Nephron (organoid): ENCODE measurements around the gene ARL13B.
"Not testable (repeated sequence)": the region's sequence is repeated elsewhere in the genome, so short reads cannot be mapped to it uniquely, and the experiment has no call there.

Experiments used
- H3K27ac Mint-ChIP-seq, 3 experiments: 2 replicates each; pipeline ENCODE4 v1.8.0; 2020; ENCODE audit warnings: mixed read lengths in 3 of 3, mild to moderate bottlenecking in 2 of 3, moderate library complexity in 1 of 3
- H3K27me3 Mint-ChIP-seq: 2 replicates; pipeline ENCODE4 v1.8.0; 2021; ENCODE audit warnings: low read depth, mild to moderate bottlenecking, moderate library complexity, mixed read lengths
- H3K36me3 Mint-ChIP-seq: 2 replicates; pipeline ENCODE4 v1.8.0; 2020; ENCODE audit warnings: low read depth, mixed read lengths
- H3K4me1 Mint-ChIP-seq: 2 replicates; pipeline ENCODE4 v1.8.0; 2020; ENCODE audit warnings: mixed read lengths
- H3K4me3 Mint-ChIP-seq, 3 experiments: 2 replicates each; pipeline ENCODE4 v1.8.0; 2020; ENCODE audit warnings: mild to moderate bottlenecking in 3 of 3, mixed read lengths in 3 of 3, moderate library complexity in 2 of 3
- H3K9me3 Mint-ChIP-seq: 2 replicates; pipeline ENCODE4 v1.8.0; 2020; ENCODE audit warnings: mixed read lengths
- TF ChIP-seq, protein P1 (sequence below), 3 experiments: fragments of 200-600 bp; sonication (generic); IDR thresholded peaks; one replicate each; pipeline ENCODE4 v1.5.0; 2021; ENCODE audit warnings: antibody characterized with exemption in 3 of 3; ENCODE audit not compliant: unreplicated experiment in 3 of 3

ARL13B gene

DNA sequence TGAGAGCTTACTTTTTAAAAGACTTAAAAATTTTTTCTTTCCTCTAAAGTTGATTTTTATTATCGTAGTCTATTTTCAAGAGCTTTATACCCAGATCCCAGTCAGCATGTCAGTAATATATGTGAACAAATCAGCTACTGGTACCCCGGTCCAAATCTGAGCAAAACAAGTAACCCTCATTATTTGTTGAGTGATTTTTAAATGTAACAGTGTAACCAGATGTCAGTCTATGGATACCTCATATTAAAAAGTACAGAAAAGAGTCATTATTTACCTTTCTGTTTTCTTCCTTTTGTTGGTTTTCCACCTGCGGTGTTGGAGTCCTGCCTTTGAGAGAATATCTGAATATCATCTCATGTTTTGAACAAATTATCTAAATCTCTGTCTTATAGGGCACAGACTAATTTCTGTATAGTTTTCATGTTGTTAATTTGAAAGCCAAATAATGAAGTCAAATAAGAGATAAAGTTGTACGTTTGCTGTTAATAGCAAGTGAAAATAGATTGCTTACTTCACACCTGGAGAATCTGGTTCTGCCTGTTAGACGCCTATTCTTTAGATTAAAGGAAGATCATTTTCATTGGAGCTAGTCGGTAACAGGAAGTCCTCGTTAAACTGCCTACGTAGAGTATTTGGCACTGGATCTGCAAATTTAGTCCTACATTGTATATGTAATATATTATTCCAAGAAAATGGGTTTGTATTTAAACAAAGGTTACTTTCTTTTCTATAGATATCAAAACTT lies 48.3 kb downstream of the ARL13B start, which contains the start of gene STX19:
Gene STX19, minus strand, starts transcription at position 505 of the 745 bp plus-strand sequence. CDS start 13,328 bp downstream, outside the sequence.
- TF ChIP-seq, protein P1, sequence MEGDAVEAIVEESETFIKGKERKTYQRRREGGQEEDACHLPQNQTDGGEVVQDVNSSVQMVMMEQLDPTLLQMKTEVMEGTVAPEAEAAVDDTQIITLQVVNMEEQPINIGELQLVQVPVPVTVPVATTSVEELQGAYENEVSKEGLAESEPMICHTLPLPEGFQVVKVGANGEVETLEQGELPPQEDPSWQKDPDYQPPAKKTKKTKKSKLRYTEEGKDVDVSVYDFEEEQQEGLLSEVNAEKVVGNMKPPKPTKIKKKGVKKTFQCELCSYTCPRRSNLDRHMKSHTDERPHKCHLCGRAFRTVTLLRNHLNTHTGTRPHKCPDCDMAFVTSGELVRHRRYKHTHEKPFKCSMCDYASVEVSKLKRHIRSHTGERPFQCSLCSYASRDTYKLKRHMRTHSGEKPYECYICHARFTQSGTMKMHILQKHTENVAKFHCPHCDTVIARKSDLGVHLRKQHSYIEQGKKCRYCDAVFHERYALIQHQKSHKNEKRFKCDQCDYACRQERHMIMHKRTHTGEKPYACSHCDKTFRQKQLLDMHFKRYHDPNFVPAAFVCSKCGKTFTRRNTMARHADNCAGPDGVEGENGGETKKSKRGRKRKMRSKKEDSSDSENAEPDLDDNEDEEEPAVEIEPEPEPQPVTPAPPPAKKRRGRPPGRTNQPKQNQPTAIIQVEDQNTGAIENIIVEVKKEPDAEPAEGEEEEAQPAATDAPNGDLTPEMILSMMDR (IDR thresholded peaks at IDR 0.05; ENCODE audit: unreplicated experiment in 3 of 3): no peak
- no peak within 1 kb of the TSS for H3K27ac Mint-ChIP-seq
- no peaks in the 10 kb centered on the region for H3K9me3 Mint-ChIP-seq
- H3K4me1 Mint-ChIP-seq: no peaks in the 10 kb centered on the region
- H3K4me3 Mint-ChIP-seq: no peak within 1 kb of the TSS
- no peaks in the 10 kb centered on the region for H3K27me3 Mint-ChIP-seq
- H3K36me3 Mint-ChIP-seq: peaks cover 13% of the 10 kb centered on the region

DNA sequence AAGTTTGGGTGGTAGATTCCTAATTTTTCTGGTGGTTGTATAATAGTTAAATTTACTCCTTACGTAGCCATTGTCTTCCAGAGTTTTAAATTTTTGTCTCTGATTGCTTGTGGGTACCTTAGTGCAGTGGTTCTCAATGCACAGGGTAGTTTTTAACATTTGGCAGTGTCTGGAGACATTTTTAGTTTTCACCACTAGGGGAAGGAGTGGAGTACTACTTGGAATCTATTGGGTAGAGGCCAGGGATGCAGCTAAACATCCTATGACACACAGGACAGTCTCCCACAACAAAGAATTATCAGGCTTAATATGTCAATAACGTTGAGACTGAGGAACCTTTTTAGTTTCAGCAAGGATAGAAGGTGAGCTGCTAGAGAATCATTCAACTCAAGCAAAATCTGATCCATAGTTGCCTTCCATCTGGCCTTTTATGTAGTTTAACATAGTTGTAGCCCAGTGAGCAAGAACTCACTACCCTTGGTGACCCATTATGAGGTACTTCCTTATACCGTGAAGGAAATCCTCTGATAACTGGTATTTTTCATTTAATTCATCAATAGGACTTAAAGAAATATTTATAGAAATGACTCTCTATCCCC lies 57.1 kb downstream of the ARL13B start:
- H3K4me1 Mint-ChIP-seq: no peaks in the 10 kb centered on the region
- H3K36me3 Mint-ChIP-seq: peaks cover 37% of the 10 kb centered on the region
- no peak overlapping the region for H3K27ac Mint-ChIP-seq
- no peaks in the 10 kb centered on the region for H3K27me3 Mint-ChIP-seq
- H3K9me3 Mint-ChIP-seq: no peaks in the 10 kb centered on the region
- TF ChIP-seq, protein P1 (IDR thresholded peaks at IDR 0.05; ENCODE audit: unreplicated experiment in 3 of 3): peak in 2 of 3 experiments; percentile 26 to 37
- no peak overlapping the region for H3K4me3 Mint-ChIP-seq

DNA sequence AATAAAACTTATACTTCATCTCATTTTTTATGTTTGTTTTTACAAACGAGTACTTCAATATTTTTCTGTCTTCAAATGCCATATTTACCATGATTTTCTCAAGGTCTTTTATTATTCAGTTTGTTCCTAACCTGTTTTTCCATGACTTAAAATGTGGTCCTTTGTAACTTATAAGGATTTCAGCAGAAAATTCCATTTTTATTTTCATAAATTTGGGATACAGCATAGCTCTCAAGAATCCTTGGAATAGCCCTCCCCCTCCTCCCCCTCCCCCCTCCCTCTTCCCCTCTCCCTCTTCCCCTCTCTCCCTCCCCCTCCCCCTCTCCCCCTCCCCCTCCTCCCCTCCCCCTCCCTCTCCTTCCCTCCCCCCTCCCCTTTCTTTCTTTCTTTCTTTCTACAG lies 63.3 kb downstream of the ARL13B start:
- Mint-ChIP-seq H3K36me3 (peaks cover 61% of the 10 kb centered on the region), H3K27ac (no peak overlapping the region), H3K9me3 (peaks cover 9% of the 10 kb centered on the region), H3K4me1 (no peaks in the 10 kb centered on the region), H3K4me3 (no peak overlapping the region), H3K27me3 (no peaks in the 10 kb centered on the region)
- TF ChIP-seq, protein P1 (IDR thresholded peaks at IDR 0.05; ENCODE audit: unreplicated experiment in 3 of 3): no peak

DNA sequence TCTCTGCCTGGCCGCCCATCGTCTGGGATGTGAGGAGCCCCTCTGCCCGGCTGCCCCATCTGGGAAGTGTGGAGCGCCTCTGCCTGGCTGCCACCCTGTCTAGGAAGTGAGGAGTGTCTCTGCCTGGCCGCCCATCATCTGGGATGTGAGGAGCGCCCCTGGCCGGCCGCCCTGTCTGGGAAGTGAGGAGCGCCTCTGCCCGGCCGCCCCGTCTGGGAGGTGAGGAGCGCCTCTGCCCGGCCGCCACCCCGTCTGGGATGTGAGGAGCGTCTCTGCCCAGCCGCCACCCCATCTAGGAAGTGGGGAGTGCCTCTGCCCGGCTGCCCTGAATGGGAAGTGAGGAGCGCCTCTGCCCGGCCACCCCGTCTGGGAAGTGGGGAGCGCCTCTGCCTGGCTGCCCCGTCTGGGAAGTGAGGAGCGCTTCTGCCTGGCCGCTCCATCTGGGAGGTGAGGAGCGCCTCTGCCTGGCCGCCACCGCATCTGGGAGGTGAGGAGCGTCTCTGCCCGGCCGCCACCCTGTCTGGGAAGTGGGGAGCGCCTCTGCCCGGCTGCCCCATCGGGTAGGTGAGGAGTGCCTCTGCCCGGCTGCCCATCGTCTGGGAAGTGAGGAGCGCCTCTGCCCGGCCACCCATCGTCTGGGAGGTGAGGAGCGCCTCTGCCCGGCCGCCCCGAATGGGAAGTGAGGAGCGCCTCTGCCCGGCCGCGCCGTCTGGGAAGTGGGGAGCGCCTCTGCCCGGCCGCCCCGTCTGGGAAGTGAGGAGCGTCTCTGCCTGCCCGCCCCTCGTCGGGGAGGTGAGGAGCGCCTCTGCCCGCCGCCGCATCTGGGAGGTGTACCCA lies 64.4 kb downstream of the ARL13B start:
- not testable (repeated sequence) for H3K4me3 Mint-ChIP-seq, H3K27me3 Mint-ChIP-seq, H3K4me1 Mint-ChIP-seq, H3K9me3 Mint-ChIP-seq, H3K27ac Mint-ChIP-seq
- peaks cover 61% of the 10 kb centered on the region for H3K36me3 Mint-ChIP-seq

DNA sequence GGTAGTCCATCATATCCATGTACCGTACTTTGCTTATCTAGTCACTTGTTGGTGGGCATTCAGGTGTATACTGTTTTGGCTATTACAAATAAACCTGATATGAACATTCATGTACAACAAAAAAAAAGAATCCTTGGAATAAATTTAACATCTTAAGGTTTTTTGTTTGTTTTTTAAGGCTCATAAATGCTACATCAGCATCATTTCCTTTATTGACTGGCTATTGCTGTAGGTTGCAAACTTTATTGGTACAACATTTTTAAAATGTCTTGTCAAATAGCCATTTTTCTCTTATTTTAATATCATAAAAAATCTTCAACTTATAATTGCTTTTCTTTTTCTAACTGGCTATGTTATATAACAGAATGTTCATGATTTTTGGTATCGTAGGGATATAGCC lies 66.6 kb downstream of the ARL13B start:
- peaks cover 9% of the 10 kb centered on the region for H3K9me3 Mint-ChIP-seq
- H3K4me3 Mint-ChIP-seq: no peak overlapping the region
- H3K36me3 Mint-ChIP-seq: peaks cover 47% of the 10 kb centered on the region
- no peak overlapping the region for H3K27ac Mint-ChIP-seq
- H3K27me3 Mint-ChIP-seq: no peaks in the 10 kb centered on the region
- no peaks in the 10 kb centered on the region for H3K4me1 Mint-ChIP-seq
- TF ChIP-seq, protein P1 (IDR thresholded peaks at IDR 0.05; ENCODE audit: unreplicated experiment in 3 of 3): no peak

DNA sequence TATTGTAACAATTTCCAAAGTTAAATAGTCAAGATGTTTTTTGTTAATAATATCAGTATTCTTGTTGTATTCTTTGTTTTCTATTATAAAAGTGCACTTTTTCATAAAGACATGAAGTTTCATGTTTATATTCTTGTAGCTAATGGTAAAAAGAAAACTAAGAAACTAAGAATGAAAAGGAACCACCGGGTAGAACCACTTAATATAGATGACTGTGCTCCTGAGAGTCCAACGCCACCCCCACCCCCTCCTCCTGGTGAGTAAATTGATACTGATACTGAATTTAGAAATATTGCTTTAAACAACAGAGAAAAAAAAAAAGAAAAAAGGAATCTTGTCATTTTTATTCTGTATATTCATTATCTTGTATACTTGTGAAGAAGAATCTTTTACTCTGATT lies 69.3 kb downstream of the ARL13B start:
- TF ChIP-seq, protein P1 (IDR thresholded peaks at IDR 0.05; ENCODE audit: unreplicated experiment in 3 of 3): no peak
- H3K9me3 Mint-ChIP-seq: peaks cover 3% of the 10 kb centered on the region

More for the DNA sequence above, 69.3 kb downstream of the ARL13B start:
- no peaks in the 10 kb centered on the region for H3K4me1 Mint-ChIP-seq
- no peak overlapping the region for H3K27ac Mint-ChIP-seq
- H3K4me3 Mint-ChIP-seq: no peak overlapping the region
- no peaks in the 10 kb centered on the region for H3K27me3 Mint-ChIP-seq
- H3K36me3 Mint-ChIP-seq: peaks cover 30% of the 10 kb centered on the region
